Peyer's patch (tissue), 4 donors: Measurements from ENCODE around the gene PHF10. TPM values are rescaled to one million over a fixed set of nuclear protein-coding genes. Genes with fewer than 3 reads are reported as not detected.

Source experiments
- DNase-seq, 3 donors: peaks; one replicate each; pipeline ENCODE4 v3.0.0-alpha.2; 2017 to 2019
- H3K27ac ChIP-seq, 4 donors: fragments of 200-600 bp; sonication (generic); one replicate each; pipeline ENCODE4 v1.5.1; 2016 to 2019
- H3K27me3 ChIP-seq, 2 donors: fragments of 200-600 bp; sonication (generic); one replicate each; pipeline ENCODE4 v1.5.1; 2019
- H3K36me3 ChIP-seq, 3 donors: fragments of 200-600 bp; sonication (generic); one replicate each; pipeline ENCODE4 v1.5.1; 2016 to 2019
- H3K4me1 ChIP-seq, 4 donors: fragments of 200-600 bp; sonication (generic); one replicate each; pipeline ENCODE4 v1.5.1; 2016 to 2019
- H3K4me3 ChIP-seq, 4 donors: fragments of 200-600 bp; sonication (generic); 1 replicate in 3 of 4; 2 replicates in 1 of 4; pipeline ENCODE4 v1.5.1; 2016 to 2019; ENCODE audit warnings: mild to moderate bottlenecking in 1 of 4
- H3K9me3 ChIP-seq, 4 donors: fragments of 200-600 bp; sonication (generic); one replicate each; pipeline ENCODE4 v1.5.1; 2016 to 2019; ENCODE audit warnings: mild to moderate bottlenecking in 1 of 4
- CTCF ChIP-seq, 6 experiments: fragments of 450-650 bp in 4 of 6; fragments of 200-600 bp in 2 of 6; sonication (generic) in 1 of 6; IDR thresholded peaks; one replicate each; pipeline ENCODE4 v1.5.1; 2017 to 2019; ENCODE audit warnings: antibody characterized with exemption in 6 of 6, mild to moderate bottlenecking in 3 of 6, moderate library complexity in 1 of 6
- POLR2A ChIP-seq, 2 donors: fragments of 450-650 bp; IDR thresholded peaks; one replicate each; pipeline ENCODE4 v1.5.1; 2017; ENCODE audit warnings: antibody characterized with exemption in 2 of 2, mild to moderate bottlenecking in 2 of 2, moderate library complexity in 2 of 2
- total RNA-seq, 4 donors: library from RNA; depleted of rRNA; stranded (reverse); fragments of >200 nt; gene quantifications; one replicate each; pipeline ENCODE4 v1.1.0, GENCODE V29; 2016

PHF10 gene
- total RNA-seq, 4 donors from 2014 or later, result 23.3 to 46.0 (median 30.6) TPM

GRCh38 chr6:169741344-169741743, 17.0 kb upstream of the PHF10 start:
- TF ChIP-seq POLR2A (IDR thresholded peaks at IDR 0.05) (no peak), CTCF (IDR thresholded peaks at IDR 0.05) (no peak)
- no peaks in the 10 kb centered on the region for H3K4me1 ChIP-seq
- no peak overlapping the region for H3K27ac ChIP-seq
- no peaks in the 10 kb centered on the region for H3K36me3 ChIP-seq
- no peak overlapping the region for H3K4me3 ChIP-seq
- H3K9me3 ChIP-seq, result no peaks in the 10 kb centered on the region
- H3K27me3 ChIP-seq, result no peaks in the 10 kb centered on the region
- no peak for DNase-seq

GRCh38 chr6:169738976-169739529, 14.8 kb upstream of the PHF10 start:
- TF ChIP-seq CTCF (IDR thresholded peaks at IDR 0.05) (no peak), POLR2A (IDR thresholded peaks at IDR 0.05) (no peak)
- H3K27ac ChIP-seq, result no peak overlapping the region
- no peaks in the 10 kb centered on the region for H3K9me3 ChIP-seq
- H3K36me3 ChIP-seq, result no peaks in the 10 kb centered on the region
- no peaks in the 10 kb centered on the region for H3K27me3 ChIP-seq
- DNase-seq, result no peak
- H3K4me1 ChIP-seq, result no peaks in the 10 kb centered on the region
- no peak overlapping the region for H3K4me3 ChIP-seq

- Histone ChIP-seq H3K9me3 (no peaks in the 10 kb centered on the region), H3K27me3 (no peaks in the 10 kb centered on the region), H3K4me3 (no peak overlapping the region), H3K27ac (no peak overlapping the region), H3K4me1 (no peaks in the 10 kb centered on the region), H3K36me3 (no peaks in the 10 kb centered on the region)
- TF ChIP-seq POLR2A (IDR thresholded peaks at IDR 0.05) (no peak), CTCF (IDR thresholded peaks at IDR 0.05) (no peak)
- no peak for DNase-seq
Measured at GRCh38 chr6:169738204-169738975, 14.1 kb upstream of the PHF10 start.

- DNase-seq, result no peak
- Histone ChIP-seq H3K9me3 (no peaks in the 10 kb centered on the region), H3K27ac (no peak overlapping the region), H3K4me3 (no peak overlapping the region), H3K27me3 (no peaks in the 10 kb centered on the region), H3K4me1 (peaks cover 0 to 7% (median 2%) of the 10 kb centered on the region in 4 donors), H3K36me3 (no peaks in the 10 kb centered on the region)
- TF ChIP-seq POLR2A (IDR thresholded peaks at IDR 0.05), result no peak
- TF ChIP-seq CTCF (IDR thresholded peaks at IDR 0.05), result no peak
Measured at GRCh38 chr6:169729961-169730360, 5.7 kb upstream of the PHF10 start.

- Histone ChIP-seq H3K4me3 (no peak overlapping the region), H3K4me1 (peaks cover 0 to 18% (median 4%) of the 10 kb centered on the region in 4 donors), H3K36me3 (no peaks in the 10 kb centered on the region), H3K27me3 (no peaks in the 10 kb centered on the region), H3K27ac (no peak overlapping the region), H3K9me3 (no peaks in the 10 kb centered on the region)
- TF ChIP-seq CTCF (IDR thresholded peaks at IDR 0.05), result no peak
- TF ChIP-seq POLR2A (IDR thresholded peaks at IDR 0.05), result no peak
- DNase-seq, result no peak
Measured at GRCh38 chr6:169726963-169727362, 2.7 kb upstream of the PHF10 start.
